Vagina (tissue), 2 donors: Measurements from ENCODE around the gene AP3D1.

Experiments used
- POLR2A ChIP-seq, 2 donors: fragments of 450-650 bp; IDR thresholded peaks; one replicate each; pipeline ENCODE4 v1.6.1; 2017; ENCODE audit warnings: antibody characterized with exemption in 2 of 2, mild to moderate bottlenecking in 2 of 2, moderate library complexity in 2 of 2
- POLR2AphosphoS5 ChIP-seq, 2 donors: sonication (generic); formaldehyde crosslinking; IDR thresholded peaks; one replicate each; pipeline ENCODE4 v1.9.0; 2017; ENCODE audit warnings: antibody characterized with exemption in 2 of 2, mild to moderate bottlenecking in 2 of 2, low read depth in 1 of 2; ENCODE audit not compliant: insufficient read depth in 1 of 2
- TF ChIP-seq, protein P1 (sequence below), 3 experiments: fragments of 450-650 bp in 2 of 3; fragments of 200-600 bp in 1 of 3; sonication (generic) in 1 of 3; IDR thresholded peaks; one replicate each; pipeline ENCODE4 v1.5.1; 2017 to 2019; ENCODE audit warnings: antibody characterized with exemption in 3 of 3, mild to moderate bottlenecking in 2 of 3, moderate library complexity in 2 of 3

DNA sequence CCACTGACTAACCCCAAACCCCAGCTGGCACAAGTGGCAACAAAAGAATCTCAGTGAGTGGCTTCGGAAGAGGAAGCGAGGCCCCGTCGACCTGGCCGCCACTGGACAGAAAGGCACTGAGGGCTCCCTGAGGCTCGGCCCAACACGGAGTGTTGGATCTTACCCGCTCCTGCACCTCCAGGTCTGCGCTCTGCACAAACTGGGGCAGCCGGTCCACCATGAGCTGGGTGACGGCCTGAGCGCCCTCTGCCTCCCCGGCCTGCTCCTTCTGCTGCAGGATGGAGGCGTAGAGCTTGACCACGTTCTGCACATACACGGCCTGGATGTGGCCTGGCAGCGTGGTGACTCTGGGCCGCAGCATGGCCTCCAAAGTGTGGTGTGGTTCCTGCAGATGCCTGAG lies 32.9 kb downstream of the AP3D1 start:
- TF ChIP-seq, protein P1, sequence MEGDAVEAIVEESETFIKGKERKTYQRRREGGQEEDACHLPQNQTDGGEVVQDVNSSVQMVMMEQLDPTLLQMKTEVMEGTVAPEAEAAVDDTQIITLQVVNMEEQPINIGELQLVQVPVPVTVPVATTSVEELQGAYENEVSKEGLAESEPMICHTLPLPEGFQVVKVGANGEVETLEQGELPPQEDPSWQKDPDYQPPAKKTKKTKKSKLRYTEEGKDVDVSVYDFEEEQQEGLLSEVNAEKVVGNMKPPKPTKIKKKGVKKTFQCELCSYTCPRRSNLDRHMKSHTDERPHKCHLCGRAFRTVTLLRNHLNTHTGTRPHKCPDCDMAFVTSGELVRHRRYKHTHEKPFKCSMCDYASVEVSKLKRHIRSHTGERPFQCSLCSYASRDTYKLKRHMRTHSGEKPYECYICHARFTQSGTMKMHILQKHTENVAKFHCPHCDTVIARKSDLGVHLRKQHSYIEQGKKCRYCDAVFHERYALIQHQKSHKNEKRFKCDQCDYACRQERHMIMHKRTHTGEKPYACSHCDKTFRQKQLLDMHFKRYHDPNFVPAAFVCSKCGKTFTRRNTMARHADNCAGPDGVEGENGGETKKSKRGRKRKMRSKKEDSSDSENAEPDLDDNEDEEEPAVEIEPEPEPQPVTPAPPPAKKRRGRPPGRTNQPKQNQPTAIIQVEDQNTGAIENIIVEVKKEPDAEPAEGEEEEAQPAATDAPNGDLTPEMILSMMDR (IDR thresholded peaks at IDR 0.05), result no peak
- no peak for TF ChIP-seq POLR2AphosphoS5 (IDR thresholded peaks at IDR 0.05; ENCODE audit: insufficient read depth in 1 of 2, low read depth in 1 of 2)
- TF ChIP-seq POLR2A (IDR thresholded peaks at IDR 0.05), result no peak
